Rectal smooth muscle tissue (tissue), 1 donor: Measurements from ENCODE around the gene RGS13.
A peak's percentile ranks its signal among the peaks of the same experiment; 100 is the strongest.

Experiments used
- H3K27ac ChIP-seq: one replicate; pipeline ENCODE4 v1.7.0; 2013; ENCODE audit warnings: low read depth, low read length, inconsistent platforms
- H3K27me3 ChIP-seq: one replicate; pipeline ENCODE4 v1.7.0; 2013; ENCODE audit warnings: low read length; ENCODE audit not compliant: control insufficient read depth, insufficient read depth
- H3K36me3 ChIP-seq: one replicate; pipeline ENCODE4 v1.7.0; 2013; ENCODE audit warnings: low read length; ENCODE audit not compliant: control insufficient read depth, insufficient read depth
- H3K4me1 ChIP-seq: one replicate; pipeline ENCODE4 v1.7.0; 2013; ENCODE audit warnings: low read length; ENCODE audit not compliant: control insufficient read depth, insufficient read depth
- H3K4me3 ChIP-seq: one replicate; pipeline ENCODE4 v1.7.0; 2013; ENCODE audit warnings: low read length
- H3K9ac ChIP-seq: one replicate; pipeline ENCODE4 v1.7.0; 2013; ENCODE audit warnings: low read length

RGS13 gene

GRCh38 chr1:192635939-192636338, at the start of gene RGS13:
Gene RGS13, plus strand, starts transcription at chr1:192636147. Its CDS starts 8,188 bp downstream, at chr1:192644335.
- no peaks in the 10 kb centered on the region for H3K4me1 ChIP-seq
- H3K9ac ChIP-seq, result no peak within 1 kb of the TSS
- no peak within 1 kb of the TSS for H3K4me3 ChIP-seq
- H3K36me3 ChIP-seq, result no peaks in the 10 kb centered on the region
- H3K27me3 ChIP-seq, result no peaks in the 10 kb centered on the region
- no peak within 1 kb of the TSS for H3K27ac ChIP-seq

- H3K4me3 ChIP-seq, result no peak overlapping the region
- H3K4me1 ChIP-seq, result peaks cover 11% of the 10 kb centered on the region
- no peak overlapping the region for H3K9ac ChIP-seq
- H3K27me3 ChIP-seq, result no peaks in the 10 kb centered on the region
- H3K27ac ChIP-seq, result peak overlapping the region; percentile 40
- H3K36me3 ChIP-seq, result no peaks in the 10 kb centered on the region
Observed at GRCh38 chr1:192587386-192588266, 48.3 kb upstream of the RGS13 start.

- Histone ChIP-seq H3K4me3 (no peak overlapping the region), H3K27ac (peak overlapping the region; percentile 40), H3K27me3 (no peaks in the 10 kb centered on the region), H3K36me3 (no peaks in the 10 kb centered on the region), H3K4me1 (peaks cover 18% of the 10 kb centered on the region), H3K9ac (no peak overlapping the region)
Observed at GRCh38 chr1:192588546-192588945, 47.4 kb upstream of the RGS13 start.

GRCh38 chr1:192589813-192590212, 46.1 kb upstream of the RGS13 start:
- no peak overlapping the region for H3K27ac ChIP-seq
- H3K27me3 ChIP-seq, result no peaks in the 10 kb centered on the region
- H3K4me3 ChIP-seq, result no peak overlapping the region
- no peak overlapping the region for H3K9ac ChIP-seq
- H3K36me3 ChIP-seq, result no peaks in the 10 kb centered on the region
- H3K4me1 ChIP-seq, result peaks cover 18% of the 10 kb centered on the region

- no peak overlapping the region for H3K9ac ChIP-seq
- peak overlapping the region; percentile 86 for H3K27ac ChIP-seq
Observed at GRCh38 chr1:192592517-192592916, 43.4 kb upstream of the RGS13 start.

GRCh38 chr1:192592981-192593708, 42.8 kb upstream of the RGS13 start:
- no peak overlapping the region for H3K4me3 ChIP-seq
- peak overlapping the region; percentile 86 for H3K27ac ChIP-seq
- peaks cover 13% of the 10 kb centered on the region for H3K4me1 ChIP-seq
- no peaks in the 10 kb centered on the region for H3K27me3 ChIP-seq
- no peak overlapping the region for H3K9ac ChIP-seq
- no peaks in the 10 kb centered on the region for H3K36me3 ChIP-seq

More at GRCh38 chr1:192592517-192592916, 43.4 kb upstream of the RGS13 start:
- Histone ChIP-seq H3K27me3 (no peaks in the 10 kb centered on the region), H3K4me3 (no peak overlapping the region), H3K36me3 (no peaks in the 10 kb centered on the region), H3K4me1 (peaks cover 13% of the 10 kb centered on the region)

GRCh38 chr1:192595299-192595698, 40.6 kb upstream of the RGS13 start:
- Histone ChIP-seq H3K4me3 (no peak overlapping the region), H3K27me3 (no peaks in the 10 kb centered on the region), H3K9ac (no peak overlapping the region), H3K27ac (no peak overlapping the region), H3K4me1 (peaks cover 13% of the 10 kb centered on the region), H3K36me3 (no peaks in the 10 kb centered on the region)

GRCh38 chr1:192598589-192598988, 37.4 kb upstream of the RGS13 start:
- Histone ChIP-seq H3K27me3 (no peaks in the 10 kb centered on the region), H3K27ac (no peak overlapping the region)

GRCh38 chr1:192600275-192600674, 35.7 kb upstream of the RGS13 start:
- Histone ChIP-seq H3K4me3 (no peak overlapping the region), H3K36me3 (no peaks in the 10 kb centered on the region), H3K4me1 (no peaks in the 10 kb centered on the region)

More at GRCh38 chr1:192598589-192598988, 37.4 kb upstream of the RGS13 start:
- no peak overlapping the region for H3K4me3 ChIP-seq
- H3K9ac ChIP-seq, result no peak overlapping the region
- peaks cover 2% of the 10 kb centered on the region for H3K4me1 ChIP-seq
- H3K36me3 ChIP-seq, result no peaks in the 10 kb centered on the region

GRCh38 chr1:192601143-192601542, 34.8 kb upstream of the RGS13 start:
- H3K36me3 ChIP-seq, result no peaks in the 10 kb centered on the region
- no peak overlapping the region for H3K4me3 ChIP-seq
- H3K27ac ChIP-seq, result no peak overlapping the region
- H3K4me1 ChIP-seq, result no peaks in the 10 kb centered on the region
- H3K9ac ChIP-seq, result no peak overlapping the region
- no peaks in the 10 kb centered on the region for H3K27me3 ChIP-seq

More at GRCh38 chr1:192600275-192600674, 35.7 kb upstream of the RGS13 start:
- Histone ChIP-seq H3K27ac (no peak overlapping the region), H3K9ac (no peak overlapping the region), H3K27me3 (no peaks in the 10 kb centered on the region)

GRCh38 chr1:192601567-192601966, 34.4 kb upstream of the RGS13 start:
- no peaks in the 10 kb centered on the region for H3K4me1 ChIP-seq
- no peaks in the 10 kb centered on the region for H3K27me3 ChIP-seq
- no peak overlapping the region for H3K27ac ChIP-seq
- no peaks in the 10 kb centered on the region for H3K36me3 ChIP-seq
- H3K4me3 ChIP-seq, result no peak overlapping the region
- no peak overlapping the region for H3K9ac ChIP-seq

- no peak overlapping the region for H3K27ac ChIP-seq
- no peaks in the 10 kb centered on the region for H3K36me3 ChIP-seq
- no peaks in the 10 kb centered on the region for H3K27me3 ChIP-seq
- H3K4me1 ChIP-seq, result peaks cover 2% of the 10 kb centered on the region
- H3K9ac ChIP-seq, result no peak overlapping the region
- H3K4me3 ChIP-seq, result no peak overlapping the region
Observed at GRCh38 chr1:192602757-192603156, 33.2 kb upstream of the RGS13 start.
